ENCODE data around the gene NAGS.
"Not testable (repeated sequence)": the region's sequence is repeated elsewhere in the genome, so short reads cannot be mapped to it uniquely, and the experiment has no call there.

- TF ChIP-seq CTCF (optimal IDR thresholded peaks at IDR 0.05 in 1 of 3, IDR thresholded peaks at IDR 0.05 in 1 of 3, conservative IDR thresholded peaks at IDR 0.05 in 1 of 3; ENCODE audit: extremely low read depth in 1 of 3, insufficient read depth in 2 of 3, low read length in 3 of 3); EZH2 (IDR thresholded peaks at IDR 0.05; ENCODE audit: low read length): not testable (repeated sequence)
Observed at GRCh38 chr17:43972444-43973212, 31.8 kb upstream of the NAGS start.
